ENCODE results near the gene CD93.

The CD93 gene

GRCh38 chr20:23086056-23086566, at the start of gene CD93:
TSS of gene CD93 (minus strand) at chr20:23086324. CDS start at chr20:23086192, 132 bp downstream.
- DNase-seq, result no peak

GRCh38 chr20:23133560-23133998, 47.5 kb upstream of the CD93 start:
- DNase-seq, result no peak

- no peak for DNase-seq
These were observed 46.9 kb upstream of the CD93 start for GRCh38 chr20:23132930-23133559.

GRCh38 chr20:23132293-23132929, 46.3 kb upstream of the CD93 start:
- DNase-seq, result no peak

- no peak for DNase-seq
These were observed 45.6 kb upstream of the CD93 start for GRCh38 chr20:23131766-23132165.

- DNase-seq, result no peak
These were observed 44.6 kb upstream of the CD93 start for GRCh38 chr20:23130622-23131140.

- DNase-seq, result no peak
These were observed 43.9 kb upstream of the CD93 start for GRCh38 chr20:23129891-23130621.

- DNase-seq, result no peak
These were observed 43.1 kb upstream of the CD93 start for GRCh38 chr20:23129266-23129665.

GRCh38 chr20:23128461-23129125, 42.5 kb upstream of the CD93 start:
- DNase-seq, result no peak

- DNase-seq, result no peak
These were observed 41.6 kb upstream of the CD93 start for GRCh38 chr20:23127506-23128279.

- DNase-seq, result no peak
These were observed 40.3 kb upstream of the CD93 start for GRCh38 chr20:23126281-23127061.

GRCh38 chr20:23125625-23126191, 39.6 kb upstream of the CD93 start:
- DNase-seq, result no peak

- DNase-seq, result no peak
These were observed 39.0 kb upstream of the CD93 start for GRCh38 chr20:23125159-23125558.

- no peak for DNase-seq
These were observed 37.8 kb upstream of the CD93 start for GRCh38 chr20:23123886-23124285.

GRCh38 chr20:23122796-23123655, 36.9 kb upstream of the CD93 start:
- no peak for DNase-seq

- DNase-seq, result no peak
These were observed 36.2 kb upstream of the CD93 start for GRCh38 chr20:23122321-23122720.

GRCh38 chr20:23121751-23122320, 35.7 kb upstream of the CD93 start:
- DNase-seq, result no peak

- no peak for DNase-seq
These were observed 35.0 kb upstream of the CD93 start for GRCh38 chr20:23120936-23121750.

- DNase-seq, result no peak
These were observed 34.1 kb upstream of the CD93 start for GRCh38 chr20:23120261-23120660.
